Activated CD4-positive, CD25-positive, alpha-beta regulatory T cell treated with anti-CD3 and anti-CD28 coated beads, Interleukin-2, amount 50 U/mL, for 16 hours (primary cell): ENCODE data around the gene KRT35.

Experiments
- DNase-seq: peaks from one replicate; pipeline ENCODE4 v3.0.0-alpha.2; 2020; ENCODE audit warnings: low read depth, low spot score

Gene KRT35

DNA sequence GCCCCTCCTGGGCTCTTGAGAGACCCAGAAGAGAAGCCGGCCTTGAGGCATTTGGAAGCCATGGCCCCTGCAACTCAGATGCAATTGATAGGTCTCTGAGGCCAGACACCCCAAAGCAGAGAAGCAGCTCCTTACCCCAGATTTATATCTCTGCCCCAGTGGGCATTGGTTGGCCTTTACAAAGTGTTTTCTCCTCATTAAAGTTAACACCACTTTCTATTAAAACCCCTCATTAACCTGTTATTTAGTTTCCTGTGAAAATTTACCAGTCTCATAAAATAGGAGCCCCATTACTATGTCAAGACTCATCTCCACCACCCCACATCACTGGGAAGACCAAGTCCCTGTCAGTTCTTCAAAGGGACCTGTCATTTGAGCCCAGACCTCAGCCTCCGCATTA is at the start of gene KRT35:
Gene KRT35, minus strand, starts transcription at position 116 of the 400 bp plus-strand sequence. Its CDS starts 54 bp downstream, at position 62.
- DNase-seq, result no peak

DNA sequence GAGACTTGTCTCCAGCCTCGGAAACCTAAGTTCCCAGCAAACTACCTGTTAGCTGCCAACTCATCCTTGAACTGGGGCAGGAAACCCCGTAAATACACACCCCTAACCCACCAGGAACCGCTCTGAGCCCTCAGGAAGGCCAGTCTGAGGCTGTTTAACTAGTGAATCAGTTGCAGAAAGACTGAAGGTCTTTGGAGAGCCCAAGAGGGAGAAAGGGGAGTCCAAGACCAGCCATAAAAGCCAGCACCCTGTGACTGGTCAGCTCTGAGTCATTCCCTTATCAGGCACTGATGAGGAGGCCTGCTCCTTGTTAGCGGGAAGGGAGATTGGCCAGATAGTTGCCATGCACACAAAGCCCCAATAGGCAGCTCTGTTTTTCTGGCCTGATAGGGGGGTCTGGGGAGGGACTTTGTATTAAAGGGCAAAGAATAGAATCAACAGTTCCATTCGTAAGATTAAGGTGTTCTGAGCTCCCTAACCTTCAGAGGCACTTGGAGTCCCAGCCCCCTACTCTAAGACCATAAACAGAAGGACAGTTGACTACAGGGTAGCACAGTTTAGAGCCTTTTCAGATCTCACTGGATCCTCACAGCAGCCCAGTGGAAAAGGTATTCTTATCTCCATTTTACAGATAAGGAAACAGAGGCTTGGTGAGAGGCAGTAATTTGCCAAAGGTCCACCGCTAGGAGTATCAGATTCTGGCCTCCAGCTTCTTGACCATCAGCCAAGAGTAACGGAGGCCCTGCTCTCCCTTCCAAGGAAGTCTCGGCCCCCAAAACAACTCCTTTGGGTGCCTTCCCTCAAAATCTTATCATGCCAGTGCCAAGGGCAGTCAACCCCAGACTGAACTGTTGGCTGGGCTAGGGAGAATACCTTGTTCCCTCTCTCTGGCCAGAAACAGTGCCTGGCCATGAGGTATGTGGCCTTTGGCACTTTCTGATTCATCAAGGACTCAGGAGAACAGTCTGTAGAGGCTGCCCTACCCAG is 49.4 kb upstream of the KRT35 start:
- no peak for DNase-seq

DNA sequence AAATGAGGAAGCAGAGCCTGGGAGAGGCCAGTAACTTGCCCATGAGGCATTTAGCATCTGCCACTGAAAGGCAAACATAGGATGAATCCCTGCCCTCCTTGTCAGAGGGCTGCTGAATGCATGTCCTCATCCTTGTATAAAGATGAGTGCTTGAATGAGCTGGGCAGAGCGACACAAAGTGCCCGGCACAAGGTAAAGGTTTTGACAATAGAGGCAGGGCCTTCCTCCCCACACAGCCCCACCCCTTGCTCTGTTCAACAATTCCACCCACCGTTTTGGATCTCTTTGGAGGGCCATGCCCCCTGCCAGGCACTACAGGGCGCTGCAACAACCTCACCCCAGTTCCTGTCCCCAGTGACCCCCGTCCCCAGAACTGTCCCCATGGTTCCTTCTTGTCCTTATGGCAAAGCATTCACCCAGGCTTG is 48.6 kb upstream of the KRT35 start:
- no peak for DNase-seq

DNA sequence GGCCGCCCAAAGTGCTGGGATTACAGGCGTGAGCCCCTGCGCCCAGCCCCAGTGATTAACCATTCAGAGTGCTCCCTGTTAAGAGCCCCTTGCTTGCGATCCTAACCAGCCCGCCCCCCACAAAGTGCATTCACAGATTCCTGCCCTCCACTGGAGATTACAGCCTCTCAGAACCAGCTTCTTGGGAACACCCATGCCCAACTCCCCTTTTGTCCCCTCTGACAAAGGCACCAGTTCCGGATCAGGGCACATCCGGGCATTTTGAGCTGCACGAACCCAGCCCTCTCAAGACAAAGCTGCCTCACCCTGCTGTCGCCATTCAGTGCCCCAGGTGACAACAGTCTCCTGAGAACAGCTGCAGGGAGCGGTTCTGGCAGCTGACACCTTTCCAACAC is 48.0 kb upstream of the KRT35 start:
- DNase-seq, result no peak

DNA sequence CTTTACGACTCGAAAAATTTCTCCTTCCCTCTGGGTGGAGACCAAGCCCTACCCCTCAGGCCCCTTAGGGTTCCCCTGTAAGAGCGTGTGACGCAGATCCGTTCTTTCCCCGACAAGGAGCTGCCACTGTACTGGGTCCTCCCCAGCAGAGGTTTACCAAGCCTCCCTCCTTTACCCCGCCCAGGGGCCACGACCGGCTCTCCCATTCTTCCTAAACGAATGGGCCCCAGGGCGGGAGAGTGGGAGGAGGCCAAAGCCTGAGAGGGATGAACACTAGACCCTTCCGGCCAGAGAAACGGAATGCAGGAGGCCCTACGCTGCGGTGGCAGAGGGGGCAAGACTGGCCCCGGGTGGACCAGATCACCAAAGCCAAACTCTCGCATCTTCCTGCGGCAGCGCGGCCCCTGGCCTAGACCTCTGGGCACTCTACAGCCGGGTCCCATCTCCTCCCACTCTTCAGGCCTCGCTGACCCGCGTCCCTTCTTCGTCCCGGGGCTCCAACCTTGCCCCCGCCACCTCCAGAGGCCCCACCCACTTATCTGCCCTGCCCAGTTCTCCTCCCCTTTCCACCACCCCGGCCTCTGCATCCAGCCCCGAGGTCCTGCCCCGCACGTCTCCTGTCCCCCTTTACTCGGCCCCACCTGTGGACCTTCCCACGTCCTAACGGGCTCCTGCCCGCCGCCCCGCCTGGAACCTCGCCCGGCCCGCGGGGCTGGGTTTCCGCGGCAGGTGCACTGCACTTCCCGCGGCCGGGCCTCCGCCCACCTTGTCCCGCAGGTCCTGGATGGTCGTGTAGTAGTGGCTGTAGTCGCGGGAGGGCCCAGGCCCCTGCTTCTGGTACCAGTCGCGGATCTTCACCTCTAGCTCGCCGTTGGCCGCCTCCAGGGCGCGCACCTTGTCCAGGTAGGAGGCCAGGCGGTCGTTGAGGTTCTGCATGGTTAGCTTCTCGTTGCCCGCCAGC is 46.4 kb upstream of the KRT35 start:
- no peak for DNase-seq

DNA sequence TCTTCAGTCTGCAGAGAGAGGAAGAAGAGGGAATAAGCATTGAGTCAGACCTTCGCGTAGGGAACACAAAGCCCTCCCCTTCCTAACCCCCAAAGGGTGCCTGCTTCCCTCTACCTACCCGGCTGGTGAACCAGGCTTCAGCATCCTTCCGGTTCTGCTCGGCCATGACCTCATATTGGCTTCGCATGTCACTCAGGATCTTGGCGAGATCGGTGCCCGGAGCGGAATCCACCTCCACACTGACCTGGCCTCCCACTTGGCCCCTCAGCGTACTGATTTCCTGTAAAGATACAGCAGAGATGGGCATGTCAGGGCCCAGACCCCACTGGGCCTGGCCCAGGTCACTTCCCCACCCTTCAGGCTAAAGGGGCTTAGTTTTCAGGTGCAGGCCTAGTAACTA is 43.3 kb upstream of the KRT35 start:
- no peak for DNase-seq

DNA sequence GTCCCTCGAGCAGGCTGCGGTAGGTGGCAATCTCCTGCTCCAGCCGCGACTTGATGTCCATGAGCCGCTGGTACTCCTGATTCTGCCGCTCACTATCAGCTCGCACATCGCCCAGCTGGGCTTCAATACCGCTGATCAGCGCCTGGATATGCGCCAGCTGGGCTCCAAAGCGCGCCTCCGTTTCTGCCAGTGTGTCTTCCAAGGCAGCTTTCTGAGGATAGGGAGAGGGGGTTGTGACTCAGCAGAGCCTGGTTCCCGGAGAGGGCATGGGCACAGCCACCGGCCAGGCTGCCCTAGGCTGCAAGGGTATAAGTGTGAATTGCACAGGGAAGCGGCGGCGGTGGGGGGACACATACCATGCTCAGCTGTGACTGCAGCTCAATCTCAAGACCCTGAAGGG is 42.8 kb upstream of the KRT35 start:
- DNase-seq, result no peak

DNA sequence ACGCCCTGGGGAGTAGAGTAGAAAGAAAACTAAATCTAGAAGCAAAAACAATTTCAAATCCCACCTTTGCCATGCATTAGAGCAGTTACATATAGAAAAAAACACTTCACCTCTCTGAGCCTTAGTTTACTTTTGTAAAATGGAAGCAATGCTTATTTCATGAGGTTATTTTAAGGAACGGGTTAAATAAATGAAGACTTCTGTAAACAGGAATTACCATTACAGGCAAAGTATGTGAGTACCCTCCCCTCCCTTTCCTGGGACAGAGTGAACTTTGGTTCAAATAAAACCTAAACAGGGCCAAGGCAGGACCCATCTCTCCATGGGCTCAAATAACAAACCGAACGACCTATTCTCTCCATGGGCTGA is 42.3 kb upstream of the KRT35 start:
- DNase-seq, result no peak

DNA sequence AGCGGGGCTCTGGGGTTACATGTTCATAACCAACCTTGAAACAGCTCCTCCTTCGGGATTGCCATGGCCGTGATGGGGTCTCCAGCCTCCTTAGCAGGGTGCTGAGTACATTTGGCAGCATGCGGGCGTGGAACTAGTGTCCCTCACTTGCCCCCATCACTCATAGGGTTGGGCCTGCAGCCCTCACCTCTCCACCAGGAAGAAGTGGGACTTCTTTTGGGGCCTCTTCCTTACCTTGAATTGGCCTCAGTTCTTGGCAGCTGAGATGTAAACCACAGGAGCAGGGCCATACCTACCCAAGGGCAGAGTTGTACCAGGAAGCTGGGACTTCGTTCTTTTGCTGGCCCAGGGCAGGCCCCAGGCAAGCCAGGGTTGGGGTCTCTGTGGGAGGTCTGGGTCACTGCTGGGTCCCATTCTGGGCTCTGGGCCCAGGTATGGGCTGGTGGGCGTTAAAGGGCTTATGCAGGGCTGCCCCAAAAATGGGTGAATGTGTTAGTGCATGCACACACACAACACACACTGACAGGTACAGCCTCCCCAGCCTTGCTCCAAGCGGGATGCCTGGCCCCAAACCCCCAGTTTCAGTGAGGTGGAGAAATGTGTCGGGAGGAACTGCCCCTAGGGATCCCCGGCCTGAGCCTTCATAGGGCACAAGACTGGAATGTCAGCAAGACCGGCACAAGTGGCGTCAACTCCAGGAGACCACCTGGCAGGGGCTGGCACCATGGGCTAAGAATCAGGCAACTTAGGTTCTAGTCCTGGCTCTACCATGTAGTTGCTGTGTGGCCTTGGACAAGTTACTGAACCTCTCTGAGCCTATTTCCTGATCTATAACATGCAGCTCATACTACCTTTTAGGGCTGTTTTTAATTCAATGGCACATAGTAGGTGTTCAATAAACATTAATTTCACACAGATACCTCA is 41.6 kb upstream of the KRT35 start:
- DNase-seq, result no peak

DNA sequence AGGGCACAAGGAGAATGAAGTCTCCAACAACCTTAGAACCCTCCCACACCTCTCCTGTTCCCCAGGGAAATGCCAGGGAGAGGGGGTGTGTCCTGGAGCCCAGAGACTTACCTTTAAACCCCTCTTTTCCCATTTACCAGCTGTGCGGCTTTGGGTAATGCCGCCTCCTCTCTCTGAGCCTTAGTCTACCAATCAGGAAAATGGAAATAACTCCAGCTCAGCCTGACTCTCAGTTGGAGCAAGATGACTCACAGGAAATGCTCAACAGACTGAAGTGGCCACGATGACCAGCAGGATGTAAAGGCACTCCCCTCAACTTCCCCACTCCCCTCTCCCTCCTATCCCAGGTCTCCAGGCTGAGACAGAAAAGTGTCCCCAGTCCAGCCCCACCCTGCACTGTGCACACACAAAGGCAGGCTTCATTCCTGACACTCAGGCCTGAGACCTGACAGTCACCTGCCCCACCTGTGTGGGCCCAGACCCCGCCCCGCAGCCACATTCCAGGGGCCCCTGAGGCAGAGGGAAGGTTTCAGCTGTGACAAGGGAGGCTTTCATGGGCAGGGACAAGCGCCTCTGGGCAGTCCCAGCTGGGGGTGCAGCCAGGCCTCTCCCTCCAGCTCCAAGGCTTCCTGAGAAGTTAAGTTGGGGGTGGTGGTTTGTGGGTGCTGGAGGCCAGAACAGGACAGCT is 40.8 kb upstream of the KRT35 start:
- DNase-seq, result no peak

DNA sequence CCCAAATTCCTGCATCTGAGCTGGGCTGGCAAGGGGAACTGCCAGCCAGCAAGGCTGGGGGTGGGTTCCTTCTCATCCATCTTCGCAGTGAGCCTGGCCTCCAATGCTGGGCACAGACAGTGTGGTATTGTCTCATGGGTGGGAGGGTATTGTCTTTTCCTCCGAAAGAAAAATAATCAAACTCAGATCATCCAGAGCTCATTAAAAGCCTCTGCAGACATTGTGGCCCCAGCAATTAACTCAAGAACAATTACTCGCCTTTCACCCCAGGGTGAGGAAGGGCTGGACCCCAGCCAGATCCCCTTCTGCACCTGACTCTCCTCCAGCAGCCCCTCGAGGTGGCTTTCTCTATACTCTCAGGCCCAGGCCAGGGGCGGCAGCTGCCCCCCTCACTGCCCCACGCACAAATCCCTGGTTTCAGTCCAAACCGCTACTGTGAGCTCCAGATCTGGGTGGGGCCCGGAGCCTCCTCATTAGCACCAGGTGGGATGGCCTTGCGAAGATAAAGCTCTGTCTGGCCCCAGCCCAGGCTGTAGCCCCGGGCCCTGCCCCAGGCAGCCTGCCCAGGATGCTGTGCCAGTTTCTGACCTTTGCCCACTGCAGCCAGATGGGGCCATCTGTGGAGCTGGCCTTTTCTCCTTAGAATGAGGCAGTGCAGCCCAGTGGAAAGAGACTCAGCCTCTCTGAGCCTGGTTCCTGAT is 40.0 kb upstream of the KRT35 start:
- no peak for DNase-seq

DNA sequence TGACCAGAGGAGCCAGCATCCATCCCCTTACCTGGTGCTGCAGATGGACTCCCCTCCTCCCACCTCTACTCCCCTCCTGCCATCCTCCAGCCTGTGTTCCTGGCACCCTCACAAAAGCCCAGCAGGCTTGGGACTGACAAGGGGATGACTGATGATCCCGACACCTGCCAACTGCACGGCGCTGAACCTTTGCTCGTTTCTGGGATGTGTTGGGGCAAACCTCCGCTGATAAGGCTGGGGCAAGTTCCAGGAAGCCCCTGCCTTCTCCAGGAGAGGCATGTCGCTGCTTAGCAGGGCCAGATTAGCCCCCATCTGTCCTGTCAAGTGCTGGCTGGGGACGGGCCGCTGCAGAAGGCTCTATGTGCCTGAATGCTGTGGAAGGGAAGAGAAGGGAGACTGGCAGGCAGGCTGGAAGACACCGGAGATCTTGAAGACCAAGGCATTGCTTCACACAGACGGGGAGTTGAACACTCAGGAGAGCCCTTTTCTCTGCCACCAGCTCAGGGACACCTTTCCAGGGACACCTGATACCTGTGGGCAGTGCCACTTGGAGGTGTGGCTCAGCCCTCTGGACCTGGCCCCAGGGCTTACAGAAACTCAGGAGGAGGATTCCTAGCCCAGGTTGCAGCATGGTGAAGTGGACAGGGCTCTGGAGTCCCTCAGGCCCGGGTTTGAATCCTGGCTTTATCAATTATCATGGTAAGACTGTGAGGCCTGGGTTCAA is 38.7 kb upstream of the KRT35 start:
- DNase-seq, result no peak

DNA sequence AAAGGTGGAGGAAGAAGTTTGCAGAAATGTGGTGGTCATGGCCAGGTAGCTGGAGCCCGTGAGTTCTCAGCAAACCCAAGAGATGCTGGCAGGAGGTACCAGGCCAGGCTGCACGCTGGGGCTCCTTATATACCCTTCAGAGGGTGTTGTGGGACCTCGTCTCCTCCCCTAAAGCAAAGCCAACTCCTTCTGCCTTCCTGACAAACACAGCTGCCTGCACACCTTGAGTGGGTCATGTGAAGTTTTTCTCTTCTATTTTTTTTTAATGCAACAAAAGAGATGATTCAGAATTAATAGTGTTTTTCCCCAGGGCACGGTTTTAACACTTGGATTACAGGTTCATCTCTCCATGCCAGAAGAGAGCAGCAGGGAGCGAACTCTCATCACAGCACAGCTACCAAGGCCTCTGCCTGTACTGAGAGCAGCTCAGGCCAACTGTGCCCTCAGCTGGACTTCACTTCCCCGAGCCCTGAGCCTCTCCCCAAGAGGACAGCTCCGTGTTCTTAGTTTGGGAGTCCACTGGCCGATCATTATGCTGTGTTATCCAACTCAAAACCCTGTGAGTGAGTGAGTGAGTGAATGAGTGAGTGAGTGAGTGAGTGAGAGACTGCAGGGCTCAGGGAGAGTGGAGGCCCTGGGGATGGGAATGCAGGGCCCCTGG is 38.0 kb upstream of the KRT35 start, which contains the start of gene KRT15:
Gene KRT15, minus strand, starts transcription at position 102 of the 661 bp plus-strand sequence. Its CDS starts 63 bp downstream, at position 39.
- DNase-seq, result no peak

DNA sequence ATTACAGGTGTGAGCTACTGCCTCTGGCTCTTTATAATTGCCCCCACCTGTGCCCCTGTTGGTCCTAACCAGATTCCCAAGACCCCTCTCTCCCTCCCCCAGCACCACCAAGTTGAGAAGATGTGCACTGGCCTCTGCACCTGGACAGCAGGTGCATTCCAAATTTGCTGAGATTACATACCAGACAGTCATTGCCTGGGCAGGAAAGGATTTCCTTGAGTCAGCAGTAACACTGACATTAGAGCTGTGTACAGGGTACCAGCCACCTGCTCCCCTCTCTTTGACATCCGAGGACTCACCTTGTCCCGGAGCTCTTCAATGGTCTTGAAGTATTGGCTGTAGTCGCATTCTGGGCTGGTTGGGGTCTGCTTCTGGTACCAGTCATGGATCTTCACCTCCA is 37.1 kb upstream of the KRT35 start:
- DNase-seq, result no peak

DNA sequence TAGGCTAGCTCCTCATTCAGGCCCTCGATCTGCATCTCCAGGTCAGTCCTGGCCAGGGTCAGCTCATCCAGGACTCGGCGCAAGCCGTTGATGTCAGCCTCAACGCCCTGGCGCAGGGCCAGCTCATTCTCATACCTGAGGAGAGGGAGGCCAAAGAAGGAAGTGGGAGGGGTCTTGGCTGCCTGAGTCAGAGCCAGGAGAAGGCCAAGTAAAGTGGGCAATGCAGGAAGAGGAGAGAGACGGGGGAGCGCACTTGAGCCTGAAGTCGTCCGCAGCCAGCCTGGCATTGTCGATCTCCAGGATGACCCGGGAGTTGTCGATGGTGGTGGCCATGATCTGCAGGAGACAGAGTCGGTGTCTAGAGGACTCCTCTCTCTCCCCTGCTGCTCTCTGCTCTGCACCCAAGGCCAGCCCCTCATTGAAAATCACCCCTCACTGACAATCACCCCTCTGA is 35.9 kb upstream of the KRT35 start:
- no peak for DNase-seq

DNA sequence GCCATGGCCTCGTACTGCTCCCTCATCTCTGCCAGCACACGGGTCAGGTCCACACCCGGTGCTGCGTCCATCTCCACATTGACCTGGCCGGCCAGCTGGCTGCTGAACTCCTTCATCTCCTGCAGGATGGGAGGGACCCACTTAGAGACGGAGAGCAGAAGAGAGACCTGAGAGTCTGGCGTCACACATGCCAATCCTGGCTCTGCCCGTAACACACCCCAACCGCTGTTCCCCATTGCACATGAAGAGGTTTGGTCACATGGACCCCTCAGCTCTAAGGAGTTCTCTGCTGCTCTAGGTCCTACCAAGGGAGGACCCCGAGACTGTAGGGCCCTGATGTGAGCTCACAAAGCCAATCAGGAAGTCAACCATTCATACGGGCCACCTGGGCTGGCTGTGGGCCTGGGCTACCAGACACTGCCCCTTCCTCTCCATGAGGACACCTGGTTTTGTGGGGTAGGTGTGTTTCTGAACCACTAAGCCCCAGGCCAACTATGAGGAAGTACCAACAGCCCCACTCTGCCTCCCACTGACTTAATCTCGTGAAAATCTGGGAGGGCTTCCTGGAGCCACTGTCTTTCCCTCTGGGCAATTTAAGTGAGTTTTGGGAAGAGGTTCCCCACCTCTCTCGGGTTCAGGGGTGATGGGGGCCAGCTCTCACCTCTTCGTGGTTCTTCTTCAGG is 35.3 kb upstream of the KRT35 start:
- DNase-seq, result no peak

DNA sequence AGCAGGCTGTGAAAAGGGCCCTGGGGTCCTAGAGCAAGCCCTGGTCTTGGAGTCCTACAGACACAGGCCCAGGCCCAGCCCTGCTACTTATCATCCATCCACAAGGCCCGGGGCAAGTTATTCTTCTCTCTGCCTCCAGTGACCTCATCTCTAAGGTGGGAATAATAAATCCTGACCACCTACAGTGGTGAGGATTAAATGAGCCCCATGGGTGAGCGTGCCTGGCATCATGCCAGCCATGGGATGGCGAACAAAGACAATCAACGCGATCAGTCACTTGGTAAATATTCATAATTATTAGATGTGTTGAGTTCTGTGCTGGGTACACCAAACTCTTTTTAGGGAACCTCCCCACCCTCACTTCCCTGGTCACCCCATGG is 32.2 kb upstream of the KRT35 start:
- DNase-seq, result no peak

DNA sequence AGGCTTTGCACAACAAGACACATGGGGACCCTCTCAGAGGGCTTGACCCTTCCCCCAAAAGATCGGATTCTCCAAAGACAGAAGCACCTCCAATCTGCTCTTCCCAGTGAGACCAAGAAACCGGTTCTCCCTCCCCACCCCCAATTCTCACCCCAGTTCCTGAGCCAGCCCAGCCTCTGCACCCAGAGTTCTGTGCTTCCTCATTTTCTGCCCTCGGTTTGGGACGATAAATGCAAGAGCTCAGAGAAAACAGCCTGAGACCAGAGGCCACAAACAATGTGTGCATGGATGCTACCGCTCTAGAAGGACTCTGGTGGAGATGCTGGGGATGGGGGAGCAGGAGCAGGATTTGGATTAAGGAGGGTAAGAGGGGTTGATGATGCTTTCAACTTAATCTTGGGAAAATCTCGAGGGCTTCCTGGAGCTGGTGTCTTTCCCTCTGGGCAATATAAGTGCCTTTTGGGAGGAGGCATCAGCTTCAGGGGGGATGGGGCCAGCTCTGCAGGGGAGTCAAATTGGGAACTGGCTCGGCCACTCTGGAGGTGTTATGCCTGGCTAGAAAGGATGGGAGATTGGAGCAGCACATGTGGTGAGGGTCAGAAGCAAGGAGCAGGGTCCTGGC is 31.7 kb upstream of the KRT35 start:
- DNase-seq, result no peak
